ENCODE results near the gene GRID1. TPM values are rescaled to one million over a fixed set of nuclear protein-coding genes. Genes with fewer than 3 reads are reported as not detected.

The GRID1 gene
- polyA plus RNA-seq, 1 donor (not counting 4 experiments of a cell fraction or from before 2014, with no cell fraction given), result 0.01 TPM

- H3K4me3 ChIP-seq (ENCODE audit: control insufficient read depth in 2 of 3, extremely low read depth in 1 of 3, insufficient read depth in 2 of 3, low read depth in 1 of 3, low read length in 3 of 3), result no peak overlapping the region
- TF ChIP-seq EZH2 (IDR thresholded peaks at IDR 0.05; ENCODE audit: low read length) (no peak), CTCF (optimal IDR thresholded peaks at IDR 0.05 in 1 of 3, IDR thresholded peaks at IDR 0.05 in 1 of 3, conservative IDR thresholded peaks at IDR 0.05 in 1 of 3; ENCODE audit: extremely low read depth in 1 of 3, insufficient read depth in 2 of 3, low read length in 3 of 3) (no peak)
- FAIRE-seq (no peak), DNase-seq (ENCODE audit: low read depth, low spot score) (no peak)
- H3K9me3 ChIP-seq (ENCODE audit: control insufficient read depth, low read depth, low read length), result no peaks in the 10 kb centered on the region
- H3K4me2 ChIP-seq (ENCODE audit: control insufficient read depth, extremely low read depth, insufficient read depth, low read depth, low read length), result no peak overlapping the region
- no peaks in the 10 kb centered on the region for H3K9me1 ChIP-seq (ENCODE audit: control insufficient read depth, extremely low read depth, insufficient read depth, low read length)
- H3K27ac ChIP-seq (ENCODE audit: control insufficient read depth, insufficient read depth, low read length), result no peak overlapping the region
- no peaks in the 10 kb centered on the region for H3K79me2 ChIP-seq (ENCODE audit: control insufficient read depth, insufficient read depth, low read length)
- no peaks in the 10 kb centered on the region for H3K27me3 ChIP-seq (ENCODE audit: control insufficient read depth, extremely low read depth, insufficient read depth, low read length)
- no peaks in the 10 kb centered on the region for H3K36me3 ChIP-seq (ENCODE audit: control insufficient read depth in 2 of 2, extremely low read depth in 1 of 2, insufficient read depth in 2 of 2, low read length in 2 of 2)
- no peak overlapping the region for H3K9ac ChIP-seq (ENCODE audit: control insufficient read depth, extremely low read depth, insufficient read depth, low read length)
- dilution Hi-C loops (cut with MboI; ENCODE audit: extremely low pct_ligation_motif_present, low sequenced_read_pairs), result no loop called here
- no peaks in the 10 kb centered on the region for H3K4me1 ChIP-seq (ENCODE audit: control insufficient read depth, extremely low read depth, insufficient read depth, low read length)
- no peaks in the 10 kb centered on the region for H4K20me1 ChIP-seq (ENCODE audit: control insufficient read depth, extremely low read depth, insufficient read depth, low read length)
- no peak overlapping the region for H2AFZ ChIP-seq (ENCODE audit: control insufficient read depth, low read length)
Observed at GRCh38 chr10:86102451-86102850, 264.1 kb downstream of the GRID1 start.

DNA sequence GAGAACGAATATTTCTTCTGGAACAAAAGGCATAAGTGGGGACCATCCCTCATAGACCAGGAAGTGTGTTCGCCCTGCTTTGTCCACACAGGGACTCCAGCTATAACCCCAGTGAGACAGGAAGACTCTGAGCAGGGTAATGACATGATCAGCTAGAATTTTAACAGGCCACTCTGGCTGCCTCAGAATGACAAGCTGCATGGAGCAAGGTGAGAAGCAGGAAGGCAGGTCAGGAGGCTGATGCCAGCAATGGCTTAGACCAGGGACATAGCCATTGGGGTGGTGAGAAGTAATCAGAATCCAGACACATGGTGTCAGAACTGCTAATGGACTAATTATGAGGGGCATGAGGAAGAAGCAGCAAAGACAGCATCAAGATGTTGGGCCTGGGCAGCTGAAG lies 264.6 kb downstream of the GRID1 start:
- H3K9ac ChIP-seq (ENCODE audit: control insufficient read depth, extremely low read depth, insufficient read depth, low read length), result no peak overlapping the region
- no peaks in the 10 kb centered on the region for H3K27me3 ChIP-seq (ENCODE audit: control insufficient read depth, extremely low read depth, insufficient read depth, low read length)
- H2AFZ ChIP-seq (ENCODE audit: control insufficient read depth, low read length), result no peak overlapping the region
- no peaks in the 10 kb centered on the region for H4K20me1 ChIP-seq (ENCODE audit: control insufficient read depth, extremely low read depth, insufficient read depth, low read length)
- H3K4me2 ChIP-seq (ENCODE audit: control insufficient read depth, extremely low read depth, insufficient read depth, low read depth, low read length), result no peak overlapping the region
- no peaks in the 10 kb centered on the region for H3K4me1 ChIP-seq (ENCODE audit: control insufficient read depth, extremely low read depth, insufficient read depth, low read length)
- TF ChIP-seq CTCF (optimal IDR thresholded peaks at IDR 0.05 in 1 of 3, IDR thresholded peaks at IDR 0.05 in 1 of 3, conservative IDR thresholded peaks at IDR 0.05 in 1 of 3; ENCODE audit: extremely low read depth in 1 of 3, insufficient read depth in 2 of 3, low read length in 3 of 3), result no peak
- no peak for TF ChIP-seq EZH2 (IDR thresholded peaks at IDR 0.05; ENCODE audit: low read length)
- no peak overlapping the region for H3K27ac ChIP-seq (ENCODE audit: control insufficient read depth, insufficient read depth, low read length)
- H3K9me1 ChIP-seq (ENCODE audit: control insufficient read depth, extremely low read depth, insufficient read depth, low read length), result no peaks in the 10 kb centered on the region
- no peaks in the 10 kb centered on the region for H3K9me3 ChIP-seq (ENCODE audit: control insufficient read depth, low read depth, low read length)
- DNase-seq (ENCODE audit: low read depth, low spot score), result no peak
- no peaks in the 10 kb centered on the region for H3K36me3 ChIP-seq (ENCODE audit: control insufficient read depth in 2 of 2, extremely low read depth in 1 of 2, insufficient read depth in 2 of 2, low read length in 2 of 2)
- H3K4me3 ChIP-seq (ENCODE audit: control insufficient read depth in 2 of 3, extremely low read depth in 1 of 3, insufficient read depth in 2 of 3, low read depth in 1 of 3, low read length in 3 of 3), result no peak overlapping the region
- no peak for FAIRE-seq
- no peaks in the 10 kb centered on the region for H3K79me2 ChIP-seq (ENCODE audit: control insufficient read depth, insufficient read depth, low read length)
- dilution Hi-C loops (cut with MboI; ENCODE audit: extremely low pct_ligation_motif_present, low sequenced_read_pairs), result no loop called here
